ENCODE measurements around the gene LRIG1.

DNA sequence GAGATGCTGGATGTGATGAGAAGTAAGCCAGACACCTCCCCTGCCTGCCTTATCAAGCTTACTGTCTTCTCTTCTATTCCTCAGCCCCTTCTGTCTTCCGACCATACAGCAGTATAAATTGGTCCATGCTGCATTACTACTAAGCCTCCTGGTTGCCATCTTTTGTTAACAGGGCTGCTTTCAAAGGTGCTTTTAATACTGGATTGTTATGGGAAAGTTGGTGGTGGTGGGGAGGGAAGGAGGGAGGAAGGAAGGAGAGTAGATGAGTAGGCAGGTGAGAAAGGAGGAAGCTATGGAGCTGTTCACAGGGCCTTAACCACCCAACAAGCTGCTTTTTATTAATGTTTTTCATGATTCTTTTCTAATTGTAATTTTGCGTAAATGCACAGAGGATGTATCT lies 165.2 kb downstream of the LRIG1 start:
- TF ChIP-seq CTCF (IDR thresholded peaks at IDR 0.05) = no peak
- no peak for TF ChIP-seq POLR2A (IDR thresholded peaks at IDR 0.05)

Measured in breast epithelium (tissue), 3 donors.